ENCODE results near the gene ST8SIA4.

The ST8SIA4 gene

DNA sequence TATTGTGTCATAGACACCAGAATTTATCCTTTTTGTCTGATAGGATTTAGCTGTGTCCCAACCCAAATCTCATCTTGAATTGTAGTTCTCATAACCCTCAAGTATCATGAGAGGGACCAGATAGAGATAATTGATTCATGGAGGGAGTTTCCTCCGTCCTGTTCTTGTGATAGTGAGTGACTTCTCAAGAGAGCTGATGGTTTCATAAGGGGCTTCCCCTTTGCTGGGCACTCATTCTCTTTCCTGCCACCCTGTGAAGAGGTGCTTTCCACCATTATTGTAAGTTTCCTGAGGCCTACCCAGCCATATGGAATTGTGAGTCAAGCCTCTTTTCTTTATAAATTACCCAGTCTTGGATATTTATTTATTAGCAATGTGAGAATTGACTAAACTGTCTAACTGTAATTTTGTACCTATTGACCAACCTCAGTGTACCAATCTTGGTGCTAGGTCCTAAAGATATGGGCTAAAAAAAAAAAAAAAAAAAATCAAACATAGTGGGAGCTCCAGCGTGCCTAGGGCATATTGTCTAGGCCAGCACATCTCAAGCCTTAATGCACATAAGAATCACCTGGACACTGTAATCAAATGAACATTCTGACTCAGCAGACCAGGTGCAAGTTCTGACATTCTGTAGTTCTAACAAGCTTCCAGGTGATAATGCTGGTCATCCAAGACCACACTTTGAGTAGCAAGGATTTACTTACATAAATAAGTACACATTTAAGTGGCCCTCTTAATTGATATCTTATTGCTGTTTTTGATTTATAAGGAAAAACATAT, 30.5 kb downstream of the ST8SIA4 start:
- no peak for DNase-seq (ENCODE audit: low spot score)

DNA sequence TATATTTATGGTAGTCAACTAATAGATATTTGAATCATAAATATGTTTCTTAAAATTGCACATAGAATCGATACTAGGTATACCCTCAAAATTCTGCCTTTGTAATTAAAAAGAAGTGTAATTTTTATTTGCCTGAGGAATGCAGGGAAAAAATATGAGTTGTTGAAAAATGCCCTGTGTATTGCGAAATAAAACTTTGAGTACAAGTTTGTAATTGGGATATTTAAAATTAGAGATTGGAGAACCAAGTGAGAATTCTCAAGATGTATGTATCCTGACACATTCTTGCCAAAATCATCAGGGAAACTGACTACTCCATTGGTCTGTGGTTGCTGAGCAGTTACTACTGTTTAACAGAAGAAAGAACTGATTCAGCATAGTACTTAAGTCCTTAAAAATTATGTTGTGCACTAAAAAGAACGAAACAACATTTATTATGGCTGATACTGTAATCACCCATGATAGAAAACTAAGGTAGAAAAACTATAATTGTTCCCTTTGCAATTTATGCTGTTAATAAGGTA, 36.0 kb downstream of the ST8SIA4 start:
- no peak for DNase-seq (ENCODE audit: low spot score)

GRCh38 chr5:100864931-100865330, 38.2 kb downstream of the ST8SIA4 start:
- DNase-seq (ENCODE audit: low spot score), result no peak

DNA sequence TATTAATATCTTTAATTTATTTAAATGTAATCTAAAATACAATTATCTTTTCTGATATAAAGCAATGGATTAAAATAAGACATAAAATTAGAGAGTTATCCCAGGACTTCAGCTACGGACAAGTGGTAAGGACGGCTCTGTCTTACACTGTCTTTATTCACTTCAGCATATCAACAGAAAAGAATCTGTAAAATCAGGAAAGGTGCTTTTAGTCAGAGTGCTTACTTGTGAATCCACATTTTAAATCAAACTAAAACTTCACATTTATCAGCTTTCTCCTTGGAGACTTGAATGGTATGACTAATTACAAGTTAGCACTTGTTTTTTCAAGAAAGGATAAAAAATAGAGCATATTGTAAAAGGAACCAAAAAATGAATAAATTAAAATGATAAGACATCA, 39.3 kb downstream of the ST8SIA4 start:
- no peak for DNase-seq (ENCODE audit: low spot score)

DNA sequence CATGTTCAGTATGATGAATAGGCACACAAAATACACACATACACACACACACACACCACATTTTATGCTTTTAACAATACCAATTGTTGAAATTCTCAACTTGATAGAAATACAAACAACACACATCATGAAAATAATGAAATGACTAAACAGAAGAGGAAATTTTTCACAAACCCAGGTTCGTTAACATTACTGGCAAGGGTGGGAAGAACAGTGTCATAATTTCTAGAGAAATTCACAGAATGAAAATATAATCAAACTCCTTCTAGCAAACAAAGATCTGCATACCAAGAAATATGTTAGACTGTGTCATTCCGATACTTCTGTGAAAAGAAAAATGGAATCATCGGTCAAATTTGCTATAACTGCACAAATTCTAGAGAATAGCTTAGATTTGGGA, 41.9 kb downstream of the ST8SIA4 start:
- DNase-seq (ENCODE audit: low spot score), result no peak

DNA sequence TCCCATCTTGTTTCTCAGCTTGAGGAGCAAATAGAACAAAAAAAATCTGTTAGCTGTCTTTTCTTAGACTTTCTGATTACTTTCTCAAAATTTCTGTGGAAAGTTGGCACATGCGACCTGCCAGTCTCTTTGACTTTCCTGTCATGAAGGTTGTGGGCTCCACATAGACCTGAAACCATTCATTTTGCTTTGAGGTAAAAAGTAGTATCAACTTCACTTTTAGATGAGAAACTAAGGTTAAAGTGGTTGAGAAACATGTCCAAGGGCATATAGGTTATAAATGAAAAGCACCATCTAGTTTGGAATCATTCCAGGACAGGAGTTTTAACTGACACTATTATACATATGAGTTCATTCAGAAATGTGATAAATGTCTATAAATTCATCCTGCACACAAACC, 42.7 kb downstream of the ST8SIA4 start:
- DNase-seq (ENCODE audit: low spot score), result no peak

DNA sequence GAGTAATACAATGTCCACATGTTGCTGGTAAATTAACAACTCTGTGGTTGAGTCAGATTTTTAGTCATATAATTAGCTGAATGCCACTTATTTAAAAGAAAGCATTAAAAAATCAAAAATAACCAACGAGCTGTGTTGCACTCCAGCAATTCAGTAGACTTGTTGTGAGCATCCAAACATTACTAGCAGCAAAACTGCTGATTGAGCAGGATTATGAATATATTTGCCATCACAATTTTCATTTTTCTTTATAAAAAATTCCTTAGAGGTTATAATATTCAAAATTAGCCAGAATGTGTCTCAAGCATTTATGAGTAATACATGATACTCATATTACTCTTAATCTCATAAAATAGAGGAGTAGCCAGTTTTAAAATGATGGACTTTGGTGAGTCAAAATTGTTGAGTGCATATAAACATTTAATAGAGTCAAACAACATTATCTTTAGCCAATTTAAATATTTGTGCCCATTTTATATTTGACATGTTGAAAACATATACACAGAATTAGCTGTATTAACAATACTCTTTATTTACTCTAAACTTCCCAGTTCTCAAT, 44.0 kb downstream of the ST8SIA4 start:
- DNase-seq (ENCODE audit: low spot score), result no peak

GRCh38 chr5:100856462-100856861, 46.6 kb downstream of the ST8SIA4 start:
- no peak for DNase-seq (ENCODE audit: low spot score)

DNA sequence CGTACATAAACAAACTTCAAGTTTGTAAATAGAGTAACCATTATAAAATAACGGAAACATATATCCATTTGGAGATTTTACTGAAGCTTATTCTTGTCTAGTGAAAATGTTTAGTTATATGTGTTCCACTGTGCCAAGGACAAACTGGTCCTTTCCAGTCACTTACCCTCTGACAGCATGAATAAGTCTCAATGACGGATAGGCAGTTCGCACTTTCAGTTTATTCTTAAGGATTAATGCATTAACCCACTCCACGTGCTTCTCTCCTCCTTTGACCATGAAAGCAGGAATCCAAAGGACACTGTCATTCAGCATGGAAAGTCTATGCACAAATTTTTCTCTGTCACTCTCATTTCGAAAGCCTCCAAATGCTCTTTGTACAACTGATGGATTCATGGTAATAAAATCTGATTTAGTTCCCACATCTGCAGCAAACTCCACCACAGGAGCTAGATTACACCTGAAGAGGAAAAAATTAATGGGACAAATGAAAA, 47.1 kb downstream of the ST8SIA4 start:
- no peak for DNase-seq (ENCODE audit: low spot score)

GRCh38 chr5:100855295-100855694, 47.8 kb downstream of the ST8SIA4 start:
- DNase-seq (ENCODE audit: low spot score), result no peak

GRCh38 chr5:100854591-100854990, 48.5 kb downstream of the ST8SIA4 start:
- DNase-seq (ENCODE audit: low spot score), result no peak

DNA sequence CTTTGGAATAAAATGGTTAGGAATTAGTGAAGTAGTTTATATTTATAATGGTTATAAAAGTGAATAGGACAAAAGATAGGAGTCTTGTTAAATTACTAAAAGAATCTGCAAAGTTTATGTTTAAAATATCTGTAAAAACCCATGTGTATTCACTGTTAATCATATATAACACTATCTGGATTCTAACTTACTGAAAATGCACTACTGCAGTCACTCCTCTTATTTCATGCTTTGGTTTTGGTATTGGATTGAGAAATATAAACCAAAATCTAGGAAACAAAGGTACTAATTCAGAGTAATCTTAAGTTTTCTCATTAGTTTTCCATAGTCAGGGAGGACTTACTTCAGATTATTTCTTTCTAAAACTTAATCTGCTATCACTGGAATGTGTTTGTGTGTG, 49.5 kb downstream of the ST8SIA4 start:
- DNase-seq (ENCODE audit: low spot score), result no peak

- DNase-seq (ENCODE audit: low spot score), result no peak
Measured at GRCh38 chr5:100852988-100853449, 50.1 kb downstream of the ST8SIA4 start.

DNA sequence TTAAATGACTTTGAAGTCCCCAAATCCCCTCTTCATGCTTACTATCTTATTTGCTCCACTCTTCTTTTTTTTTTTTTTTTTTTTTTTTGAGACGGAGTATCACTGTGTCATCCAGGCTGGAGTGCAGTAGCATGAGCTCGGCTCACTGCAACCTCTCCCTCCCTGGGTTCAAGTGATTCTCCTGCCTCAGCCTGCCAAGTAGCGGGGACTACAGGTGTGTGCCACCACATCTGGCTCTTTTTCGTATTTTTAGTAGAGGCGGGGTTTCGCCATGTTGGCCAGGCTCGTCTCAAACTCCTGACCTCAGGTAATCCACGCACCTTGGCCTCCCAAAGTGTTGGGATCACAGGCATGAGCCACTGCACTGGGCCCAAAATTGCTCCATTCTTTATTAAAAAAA, 51.0 kb downstream of the ST8SIA4 start:
- DNase-seq (ENCODE audit: low spot score), result no peak

- DNase-seq (ENCODE audit: low spot score), result no peak
Measured at GRCh38 chr5:100846772-100847171, 56.3 kb downstream of the ST8SIA4 start.

- DNase-seq (ENCODE audit: low spot score), result no peak
Measured at GRCh38 chr5:100842080-100842479, 61.0 kb downstream of the ST8SIA4 start.

- DNase-seq (ENCODE audit: low spot score), result no peak
Measured at GRCh38 chr5:100841358-100842076, 61.6 kb downstream of the ST8SIA4 start.

DNA sequence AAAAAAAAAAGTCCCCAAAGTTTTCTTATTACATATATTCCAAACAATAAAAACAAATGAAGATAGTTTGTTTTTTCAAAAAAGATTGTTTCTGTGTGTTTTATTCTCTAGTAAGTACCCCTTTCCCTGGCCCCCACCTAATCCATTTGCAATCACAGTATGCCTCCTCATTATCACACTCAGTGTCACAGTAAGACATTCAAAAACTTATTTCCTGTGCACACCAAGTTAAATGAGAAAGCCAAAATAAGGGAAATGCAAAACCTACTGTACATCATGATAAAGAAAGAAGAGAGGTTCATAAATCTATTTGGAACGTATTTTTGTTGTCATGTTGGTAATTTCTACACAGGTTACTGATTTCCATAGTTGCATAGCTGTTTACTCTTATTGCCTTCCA, 62.3 kb downstream of the ST8SIA4 start:
- no peak for DNase-seq (ENCODE audit: low spot score)

- DNase-seq (ENCODE audit: low spot score), result no peak
Measured at GRCh38 chr5:100840370-100840769, 62.7 kb downstream of the ST8SIA4 start.

DNA sequence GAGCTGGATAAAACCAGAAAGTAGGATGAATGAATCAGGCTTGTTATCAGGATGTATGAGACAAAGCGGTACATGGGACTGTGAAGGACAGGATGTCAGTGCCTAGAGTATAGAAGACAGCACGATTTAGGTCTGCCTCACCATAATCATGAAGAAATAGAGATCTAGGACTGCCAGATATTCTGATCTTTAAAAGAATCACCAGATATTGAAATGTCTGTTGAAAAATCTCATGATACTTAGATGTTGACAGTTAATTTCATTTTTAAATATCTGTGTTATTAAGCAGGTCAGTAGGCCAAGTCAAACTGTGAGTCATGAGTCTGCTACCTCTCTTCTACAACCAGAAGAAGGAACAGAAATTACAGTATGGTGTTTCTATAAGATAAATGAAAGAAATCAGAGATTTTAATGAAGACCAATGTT, 65.0 kb downstream of the ST8SIA4 start:
- no peak for DNase-seq (ENCODE audit: low spot score)

- DNase-seq (ENCODE audit: low spot score), result no peak
Measured at GRCh38 chr5:100834519-100834918, 68.6 kb downstream of the ST8SIA4 start.
